ENCODE measurements around the gene AGFG2.
"Not testable (repeated sequence)": the region's sequence is repeated elsewhere in the genome, so short reads cannot be mapped to it uniquely, and the experiment has no call there.

AGFG2 gene

DNA sequence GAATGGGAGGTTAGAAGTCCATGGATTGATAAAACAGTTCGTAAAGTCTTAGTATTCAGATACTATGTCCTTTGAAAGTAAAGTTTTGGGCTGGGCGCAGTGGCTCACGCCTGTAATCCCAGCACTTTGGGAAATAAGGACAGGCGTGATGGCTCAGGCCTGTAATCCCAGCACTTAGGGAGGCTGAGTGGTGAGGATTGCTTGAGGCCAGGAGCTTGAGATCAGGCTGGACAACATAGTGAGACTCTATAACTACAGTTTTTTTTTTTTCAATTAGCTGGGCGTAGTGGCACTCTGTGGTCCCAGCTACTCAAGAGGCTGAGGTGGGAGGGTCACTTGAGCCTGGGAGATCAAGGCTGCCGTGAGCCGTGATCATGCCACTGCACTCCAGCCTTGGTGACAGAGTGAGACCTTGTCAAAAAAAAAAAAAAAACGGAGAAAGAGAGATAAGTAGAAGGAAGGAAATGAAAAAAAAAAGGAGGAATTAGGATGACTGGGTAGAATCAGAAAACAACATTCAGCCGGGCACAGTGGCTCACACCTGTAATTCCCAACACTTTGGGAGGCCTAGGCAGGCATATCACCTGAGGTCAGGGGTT lies 25.7 kb upstream of the AGFG2 start:
- TF ChIP-seq, protein P1, sequence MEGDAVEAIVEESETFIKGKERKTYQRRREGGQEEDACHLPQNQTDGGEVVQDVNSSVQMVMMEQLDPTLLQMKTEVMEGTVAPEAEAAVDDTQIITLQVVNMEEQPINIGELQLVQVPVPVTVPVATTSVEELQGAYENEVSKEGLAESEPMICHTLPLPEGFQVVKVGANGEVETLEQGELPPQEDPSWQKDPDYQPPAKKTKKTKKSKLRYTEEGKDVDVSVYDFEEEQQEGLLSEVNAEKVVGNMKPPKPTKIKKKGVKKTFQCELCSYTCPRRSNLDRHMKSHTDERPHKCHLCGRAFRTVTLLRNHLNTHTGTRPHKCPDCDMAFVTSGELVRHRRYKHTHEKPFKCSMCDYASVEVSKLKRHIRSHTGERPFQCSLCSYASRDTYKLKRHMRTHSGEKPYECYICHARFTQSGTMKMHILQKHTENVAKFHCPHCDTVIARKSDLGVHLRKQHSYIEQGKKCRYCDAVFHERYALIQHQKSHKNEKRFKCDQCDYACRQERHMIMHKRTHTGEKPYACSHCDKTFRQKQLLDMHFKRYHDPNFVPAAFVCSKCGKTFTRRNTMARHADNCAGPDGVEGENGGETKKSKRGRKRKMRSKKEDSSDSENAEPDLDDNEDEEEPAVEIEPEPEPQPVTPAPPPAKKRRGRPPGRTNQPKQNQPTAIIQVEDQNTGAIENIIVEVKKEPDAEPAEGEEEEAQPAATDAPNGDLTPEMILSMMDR (IDR thresholded peaks at IDR 0.05; ENCODE audit: borderline replicate concordance, insufficient read depth, low read depth, low read length) = no peak
- H3K4me3 ChIP-seq (ENCODE audit: low read depth, low read length) = no peak overlapping the region

DNA sequence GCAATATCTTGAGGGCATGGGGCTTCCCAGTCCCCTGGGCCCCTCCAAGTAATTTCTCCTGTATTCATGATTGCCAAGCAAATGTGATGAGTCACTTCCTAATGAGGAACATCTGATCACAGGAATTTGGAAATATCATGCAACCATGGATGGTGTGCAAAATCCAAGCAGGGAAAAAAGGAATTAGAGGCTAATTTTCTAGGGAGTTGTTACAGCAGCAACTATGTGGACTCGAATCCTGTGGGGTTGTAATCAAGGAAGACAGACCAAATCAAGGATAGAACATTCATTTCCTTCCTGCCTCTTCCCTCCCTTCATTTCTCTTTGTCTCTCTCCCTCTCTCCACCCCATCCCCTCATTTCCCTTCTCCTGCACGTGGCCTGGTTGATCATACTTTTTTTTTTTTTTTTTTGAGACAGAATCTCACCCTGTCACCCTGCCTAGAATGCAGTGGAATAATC lies 23.9 kb upstream of the AGFG2 start:
- H3K4me3 ChIP-seq (ENCODE audit: low read depth, low read length) = no peak overlapping the region
- TF ChIP-seq, protein P1 (IDR thresholded peaks at IDR 0.05; ENCODE audit: borderline replicate concordance, insufficient read depth, low read depth, low read length) = no peak

DNA sequence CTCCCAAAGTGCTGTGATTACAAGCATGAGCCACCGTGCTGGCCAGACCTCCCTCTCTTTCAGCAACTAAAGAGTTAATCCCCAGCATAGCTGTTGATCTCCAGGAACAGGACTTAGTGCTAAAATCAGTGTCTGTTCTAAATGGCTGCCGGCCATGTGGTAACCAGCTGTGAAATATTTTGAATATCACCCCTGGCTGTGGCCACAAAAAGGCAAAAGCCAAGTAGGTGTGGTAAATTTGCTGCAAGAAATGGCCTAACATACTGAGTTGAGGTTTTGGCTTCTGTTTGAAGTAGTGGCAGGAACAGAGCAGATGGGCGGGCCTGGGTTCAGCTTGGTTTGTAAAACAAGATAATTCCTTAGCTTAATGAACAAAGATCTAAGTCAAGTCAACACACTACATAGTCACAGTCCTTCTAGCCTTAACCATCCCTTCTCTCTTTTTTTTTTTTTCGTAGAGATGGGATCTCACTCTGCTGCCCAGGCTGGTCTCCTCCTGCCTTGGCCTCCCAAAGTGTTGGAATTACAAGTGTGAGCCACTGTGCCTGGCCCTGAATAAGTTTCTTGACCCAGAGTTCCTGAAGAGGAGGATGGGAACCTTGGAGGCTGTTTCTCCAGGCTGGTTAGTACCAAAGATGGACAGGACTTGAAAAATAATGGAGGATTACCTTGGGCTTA lies 22.7 kb upstream of the AGFG2 start:
- H3K4me3 ChIP-seq (ENCODE audit: low read depth, low read length) = no peak overlapping the region
- TF ChIP-seq, protein P1 (IDR thresholded peaks at IDR 0.05; ENCODE audit: borderline replicate concordance, insufficient read depth, low read depth, low read length) = no peak

DNA sequence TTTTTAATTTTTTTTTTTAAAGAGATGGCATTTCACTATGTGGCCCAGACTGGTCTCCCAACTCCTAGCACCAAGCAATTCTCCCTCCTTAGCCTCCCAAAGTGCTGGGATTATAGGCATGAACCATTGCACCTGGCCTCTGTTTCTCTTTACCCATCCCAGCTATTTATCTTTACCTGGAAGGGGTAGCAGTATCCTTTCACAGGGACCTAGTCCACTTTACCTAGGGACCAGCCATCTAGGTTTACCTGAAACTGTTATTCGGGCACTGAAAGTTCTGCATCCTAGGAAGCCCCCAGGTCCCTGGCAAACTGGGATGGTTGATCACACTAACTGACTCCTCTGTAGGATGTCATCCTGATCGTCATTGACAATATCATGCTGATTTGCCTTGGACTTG lies 21.7 kb upstream of the AGFG2 start:
- TF ChIP-seq, protein P1 (IDR thresholded peaks at IDR 0.05; ENCODE audit: borderline replicate concordance, insufficient read depth, low read depth, low read length) = no peak
- no peak overlapping the region for H3K4me3 ChIP-seq (ENCODE audit: low read depth, low read length)

DNA sequence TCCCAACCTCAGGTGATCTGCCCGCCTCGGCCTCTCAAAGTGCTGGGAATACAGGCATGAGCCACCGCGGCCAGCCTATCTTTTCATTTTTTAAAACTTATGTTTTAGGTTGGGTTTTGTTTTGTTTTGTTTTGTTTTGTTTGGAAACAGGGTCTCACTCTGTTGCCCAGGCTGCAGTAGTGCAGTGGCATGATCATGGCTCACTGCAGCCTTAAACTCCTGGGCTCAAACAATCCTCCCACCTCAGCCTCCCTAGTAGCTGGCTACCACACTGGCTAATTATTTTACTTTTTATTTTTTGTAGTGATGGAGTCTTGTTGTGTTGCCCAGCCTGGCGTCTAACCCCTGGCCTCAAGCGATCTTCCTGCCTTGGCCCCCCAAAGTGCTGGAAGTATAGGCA lies 19.4 kb upstream of the AGFG2 start:
- no peak overlapping the region for H3K4me3 ChIP-seq (ENCODE audit: low read depth, low read length)
- TF ChIP-seq, protein P1 (IDR thresholded peaks at IDR 0.05; ENCODE audit: borderline replicate concordance, insufficient read depth, low read depth, low read length) = no peak

DNA sequence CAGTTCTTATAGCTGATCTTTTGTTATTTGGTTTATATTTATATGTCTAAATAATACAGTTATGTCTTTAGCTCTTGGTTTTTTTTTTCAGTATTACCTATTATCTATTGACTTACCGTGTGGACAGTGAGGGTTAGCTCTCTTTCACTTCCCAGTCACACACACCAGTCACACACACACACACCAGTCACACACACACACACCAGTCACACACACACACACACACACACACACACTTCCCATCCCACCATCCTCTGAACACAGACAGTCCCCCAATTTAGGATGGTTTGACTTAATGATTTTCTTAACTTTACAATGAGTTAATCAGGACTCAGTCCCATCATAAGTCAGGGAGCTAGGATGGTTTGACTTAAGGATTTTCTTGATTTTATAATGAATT lies 18.9 kb upstream of the AGFG2 start:
- H3K4me3 ChIP-seq (ENCODE audit: low read depth, low read length) = no peak overlapping the region
- TF ChIP-seq, protein P1 (IDR thresholded peaks at IDR 0.05; ENCODE audit: borderline replicate concordance, insufficient read depth, low read depth, low read length) = no peak

DNA sequence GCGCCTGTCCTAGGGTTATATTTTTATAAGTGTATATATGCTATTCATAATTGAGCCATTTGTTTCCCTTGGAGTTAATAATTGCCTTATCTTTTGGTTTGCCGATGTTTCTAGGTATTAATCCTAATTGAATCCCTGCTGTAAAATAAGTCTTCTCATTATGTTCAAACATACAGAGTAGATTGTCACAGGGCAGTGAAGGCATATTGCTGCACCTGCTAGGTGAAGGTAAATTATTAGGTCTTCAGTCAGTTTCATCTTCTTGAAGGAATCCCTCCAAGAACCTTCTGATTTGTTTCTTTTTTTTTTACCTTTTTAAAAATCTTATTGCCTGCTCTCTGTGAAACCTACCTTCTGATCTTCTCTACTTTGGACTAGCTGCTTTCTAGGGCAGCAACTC lies 17.9 kb upstream of the AGFG2 start:
- no peak overlapping the region for H3K4me3 ChIP-seq (ENCODE audit: low read depth, low read length)
- TF ChIP-seq, protein P1 (IDR thresholded peaks at IDR 0.05; ENCODE audit: borderline replicate concordance, insufficient read depth, low read depth, low read length) = no peak

DNA sequence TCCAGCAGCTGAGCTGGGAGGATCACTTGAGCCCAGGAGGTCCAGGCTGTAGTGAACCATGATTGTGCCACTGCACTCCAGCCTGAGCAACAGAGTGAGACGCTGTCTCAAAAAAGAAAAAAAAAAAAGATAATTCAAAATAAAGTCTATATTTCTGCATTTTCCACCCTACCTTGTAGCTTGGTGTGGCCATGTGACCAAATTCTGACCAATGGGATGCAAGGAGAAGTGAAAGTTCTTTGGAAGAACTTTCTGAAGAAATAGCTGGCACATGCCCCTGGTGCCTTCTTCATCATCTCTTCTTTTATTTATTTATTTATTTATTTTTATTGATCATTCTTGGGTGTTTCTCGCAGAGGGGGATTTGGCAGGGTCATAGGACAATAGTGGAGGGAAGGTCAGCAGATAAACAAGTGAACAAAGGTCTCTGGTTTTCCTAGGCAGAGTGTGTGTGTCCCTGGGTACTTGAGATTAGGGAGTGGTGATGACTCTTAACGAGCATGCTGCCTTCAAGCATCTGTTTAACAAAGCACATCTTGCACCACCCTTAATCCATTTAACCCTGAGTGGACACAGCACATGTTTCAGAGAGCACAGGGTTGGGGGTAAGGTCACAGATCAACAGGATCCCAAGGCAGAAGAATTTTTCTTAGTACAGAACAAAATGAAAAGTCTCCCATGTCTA lies 17.0 kb upstream of the AGFG2 start:
- H3K4me3 ChIP-seq (ENCODE audit: low read depth, low read length) = not testable (repeated sequence)

DNA sequence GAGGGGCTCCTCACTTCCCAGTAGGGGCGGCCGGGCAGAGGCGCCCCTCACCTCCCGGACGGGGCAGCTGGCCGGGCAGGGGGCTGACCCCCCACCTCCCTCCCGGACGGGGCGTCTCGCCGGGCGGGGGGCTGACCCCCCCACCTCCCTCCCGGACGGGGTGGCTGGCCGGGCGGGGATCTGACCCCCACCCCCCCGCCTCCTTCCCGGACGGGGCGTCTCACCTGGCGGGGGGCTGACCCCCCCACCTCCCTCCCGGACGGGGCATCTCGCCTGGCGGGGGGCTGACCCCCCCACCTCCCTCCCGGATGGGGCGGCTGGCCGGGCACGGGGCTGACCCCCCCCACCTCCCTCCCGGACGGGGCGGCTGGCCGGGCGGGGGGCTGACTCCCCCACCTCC lies 15.8 kb upstream of the AGFG2 start:
- H3K4me3 ChIP-seq (ENCODE audit: low read depth, low read length) = not testable (repeated sequence)
